Measurements from ENCODE around the gene IL17C.

DNA sequence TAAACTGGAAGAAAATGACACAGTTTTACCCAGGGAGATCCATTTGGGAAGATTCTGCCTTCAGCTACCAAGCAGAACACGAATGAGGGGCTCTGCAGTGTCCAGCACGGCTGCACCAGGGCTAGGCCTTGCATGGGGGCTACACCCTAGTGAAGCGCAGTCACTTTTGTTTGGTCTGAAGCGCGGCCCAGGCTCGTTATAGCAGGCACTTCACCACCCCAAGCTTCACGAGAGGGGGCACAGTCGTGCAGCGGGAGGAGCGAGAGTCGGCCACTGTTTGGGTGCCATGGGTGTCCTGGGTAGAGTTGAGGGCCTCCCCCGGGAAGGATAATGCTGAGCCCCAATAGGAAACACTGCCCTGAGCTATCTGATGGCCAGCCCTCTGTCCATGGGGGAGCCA lies 21.6 kb upstream of the IL17C start:
- TF ChIP-seq POLR2A (IDR thresholded peaks at IDR 0.05) (no peak), CTCF (IDR thresholded peaks at IDR 0.05) (no peak), POLR2AphosphoS5 (IDR thresholded peaks at IDR 0.05) (no peak), EP300 (IDR thresholded peaks at IDR 0.05) (no peak)
